ENCODE measurements around the gene VSTM2B.

The VSTM2B gene

GRCh38 chr19:29545866-29546582 is 20.2 kb downstream of the VSTM2B start:
- H3K27ac ChIP-seq = no peak overlapping the region
- TF ChIP-seq ZFX (IDR thresholded peaks at IDR 0.05) (no peak), CTCF (conservative IDR thresholded peaks at IDR 0.05) (no peak)

- TF ChIP-seq ZFX (IDR thresholded peaks at IDR 0.05) (no peak), CTCF (conservative IDR thresholded peaks at IDR 0.05) (no peak)
- no peak overlapping the region for H3K27ac ChIP-seq
These were observed 20.9 kb downstream of the VSTM2B start for GRCh38 chr19:29546583-29547190.

GRCh38 chr19:29547361-29547960 is 21.7 kb downstream of the VSTM2B start:
- no peak overlapping the region for H3K27ac ChIP-seq
- TF ChIP-seq CTCF (conservative IDR thresholded peaks at IDR 0.05) (no peak), ZFX (IDR thresholded peaks at IDR 0.05) (no peak)

GRCh38 chr19:29547981-29548380 is 22.2 kb downstream of the VSTM2B start:
- H3K27ac ChIP-seq = no peak overlapping the region
- TF ChIP-seq ZFX (IDR thresholded peaks at IDR 0.05) = no peak
- no peak for TF ChIP-seq CTCF (conservative IDR thresholded peaks at IDR 0.05)

- H3K27ac ChIP-seq = no peak overlapping the region
- TF ChIP-seq CTCF (conservative IDR thresholded peaks at IDR 0.05) (no peak), ZFX (IDR thresholded peaks at IDR 0.05) (no peak)
These were observed 22.8 kb downstream of the VSTM2B start for GRCh38 chr19:29548483-29549085.

GRCh38 chr19:29549105-29550070 is 23.6 kb downstream of the VSTM2B start:
- no peak overlapping the region for H3K27ac ChIP-seq
- TF ChIP-seq ZFX (IDR thresholded peaks at IDR 0.05) = no peak
- TF ChIP-seq CTCF (conservative IDR thresholded peaks at IDR 0.05) = no peak

Data from C4-2B (cell line).